NCI-H146 (cell line): Measurements from ENCODE around the gene DNAH9.

ENCODE experiments used
- DNase-seq: peaks from one replicate; lab custom pipeline; 2025; lab: John Stamatoyannopoulos, UW

Gene DNAH9

GRCh38 chr17:11651089-11651488, 52.8 kb downstream of the DNAH9 start:
- no peak for DNase-seq

GRCh38 chr17:11668618-11669017, 70.3 kb downstream of the DNAH9 start:
- DNase-seq: no peak

GRCh38 chr17:11671126-11671525, 72.9 kb downstream of the DNAH9 start:
- no peak for DNase-seq

DNA sequence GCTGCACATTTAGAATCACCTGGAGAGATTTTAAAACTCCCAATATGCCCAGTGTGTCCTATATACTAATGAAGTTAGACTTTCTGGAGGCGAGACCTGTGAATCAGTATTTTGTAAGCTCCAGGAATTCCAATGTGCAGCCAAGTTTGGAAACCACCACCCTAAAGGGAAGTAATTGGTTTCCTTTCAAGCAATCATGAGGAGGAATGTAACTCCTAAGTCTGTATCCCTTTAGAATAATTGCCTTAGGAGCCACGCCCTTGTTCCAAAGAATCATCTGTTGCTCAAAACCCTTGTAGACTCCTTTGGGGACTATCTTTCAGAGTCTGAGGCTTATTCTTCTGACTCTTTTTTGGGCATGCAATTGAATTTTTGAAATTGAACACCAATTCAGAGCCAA, 84.4 kb downstream of the DNAH9 start:
- DNase-seq: no peak

- DNase-seq: no peak
Measured at GRCh38 chr17:11690681-11691080, 92.4 kb downstream of the DNAH9 start.

DNA sequence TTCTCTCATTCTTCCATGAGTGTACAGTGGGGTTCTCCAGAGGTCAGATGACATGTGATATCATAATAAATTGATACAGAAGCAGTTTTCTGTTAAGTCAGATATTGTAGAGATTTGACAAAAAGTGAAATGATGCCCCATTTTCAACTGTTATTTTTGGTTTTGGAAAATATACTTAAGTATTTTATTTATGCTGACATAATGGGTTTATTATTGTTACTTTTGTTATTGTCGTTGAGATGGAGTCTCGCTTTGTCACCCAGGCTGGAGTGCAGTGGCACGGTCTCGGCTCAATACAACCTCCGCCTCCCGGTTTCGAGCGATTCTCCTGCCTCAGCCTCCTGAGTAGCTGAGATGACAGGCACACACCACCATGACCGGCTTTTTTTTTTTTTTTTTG, 94.4 kb downstream of the DNAH9 start:
- no peak for DNase-seq

DNA sequence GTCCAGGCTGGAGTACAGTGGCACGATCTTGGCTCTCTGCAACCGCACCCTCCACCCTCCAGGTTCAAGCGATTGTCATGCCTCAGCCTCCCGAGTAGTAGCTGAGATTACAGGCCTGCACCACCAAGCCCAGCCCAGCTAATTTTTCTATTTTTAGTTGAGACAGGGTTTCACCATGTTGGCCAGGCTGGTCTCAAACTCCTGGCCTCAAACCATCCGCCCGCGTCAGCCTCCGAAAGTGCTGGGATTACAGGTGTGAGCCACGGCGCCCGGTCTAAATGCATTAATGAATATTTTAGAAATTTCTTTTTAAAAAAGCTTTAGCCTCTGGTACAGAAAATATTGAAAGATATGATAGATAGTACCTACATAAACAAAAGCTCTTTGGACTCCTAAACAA, 95.0 kb downstream of the DNAH9 start:
- no peak for DNase-seq

GRCh38 chr17:11700668-11701067, 102.4 kb downstream of the DNAH9 start:
- no peak for DNase-seq

GRCh38 chr17:11701911-11702310, 103.6 kb downstream of the DNAH9 start:
- no peak for DNase-seq

DNA sequence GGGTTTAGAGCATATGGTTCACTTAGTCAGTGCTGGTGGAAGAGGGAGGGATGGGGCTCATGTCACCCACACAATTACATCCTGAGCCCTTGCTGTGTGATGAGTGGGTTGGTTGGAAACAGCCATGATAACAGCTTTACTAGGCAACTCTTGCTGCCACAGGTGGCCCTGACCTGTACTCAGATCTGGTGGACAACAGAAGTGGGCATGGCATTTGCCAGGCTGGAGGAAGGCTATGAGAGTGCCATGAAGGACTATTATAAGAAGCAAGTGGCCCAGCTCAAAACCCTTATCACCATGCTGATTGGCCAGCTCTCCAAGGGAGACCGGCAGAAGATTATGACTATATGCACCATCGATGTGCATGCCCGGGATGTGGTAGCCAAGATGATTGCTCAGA, 105.8 kb downstream of the DNAH9 start:
- DNase-seq: no peak

GRCh38 chr17:11705111-11705510, 106.8 kb downstream of the DNAH9 start:
- no peak for DNase-seq

GRCh38 chr17:11707586-11707985, 109.3 kb downstream of the DNAH9 start:
- DNase-seq: no peak

- no peak for DNase-seq
Measured at GRCh38 chr17:11712456-11712855, 114.2 kb downstream of the DNAH9 start.

DNA sequence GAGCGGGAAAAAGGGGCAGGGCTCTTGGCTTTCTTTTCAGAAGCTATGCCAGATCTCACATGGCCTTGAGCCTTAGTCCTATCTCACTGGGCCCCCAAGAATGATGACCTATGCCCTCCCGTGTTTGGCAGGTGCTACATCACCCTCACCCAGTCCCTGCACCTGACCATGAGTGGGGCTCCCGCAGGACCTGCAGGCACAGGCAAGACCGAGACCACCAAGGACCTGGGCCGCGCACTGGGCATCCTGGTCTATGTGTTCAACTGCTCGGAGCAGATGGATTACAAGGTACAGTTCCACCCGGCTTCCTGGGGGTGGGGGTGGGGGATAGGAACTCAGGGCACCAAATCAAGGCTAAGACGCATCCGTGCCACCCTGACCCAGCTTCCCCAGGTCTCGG, 120.9 kb downstream of the DNAH9 start:
- no peak for DNase-seq

GRCh38 chr17:11719856-11720255, 121.6 kb downstream of the DNAH9 start:
- DNase-seq: no peak

GRCh38 chr17:11720816-11721215, 122.5 kb downstream of the DNAH9 start:
- no peak for DNase-seq

DNA sequence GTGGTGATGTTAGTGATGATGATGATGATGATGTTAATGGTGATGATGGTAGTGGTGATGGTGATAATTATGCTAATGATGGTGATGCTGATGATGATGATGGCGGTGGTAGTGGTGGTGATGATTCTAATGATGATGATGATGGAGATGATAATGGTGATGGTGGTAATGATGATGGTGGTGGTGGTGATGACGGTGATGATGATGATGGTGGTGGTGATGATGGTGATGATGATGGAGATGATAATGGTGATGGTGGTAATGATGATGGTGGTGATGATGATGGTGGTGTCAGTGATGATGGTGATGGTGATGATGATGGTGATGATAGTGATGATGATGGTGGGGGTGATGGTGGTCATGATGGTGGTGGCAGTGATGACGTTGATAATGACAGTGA, 132.5 kb downstream of the DNAH9 start:
- no peak for DNase-seq

DNA sequence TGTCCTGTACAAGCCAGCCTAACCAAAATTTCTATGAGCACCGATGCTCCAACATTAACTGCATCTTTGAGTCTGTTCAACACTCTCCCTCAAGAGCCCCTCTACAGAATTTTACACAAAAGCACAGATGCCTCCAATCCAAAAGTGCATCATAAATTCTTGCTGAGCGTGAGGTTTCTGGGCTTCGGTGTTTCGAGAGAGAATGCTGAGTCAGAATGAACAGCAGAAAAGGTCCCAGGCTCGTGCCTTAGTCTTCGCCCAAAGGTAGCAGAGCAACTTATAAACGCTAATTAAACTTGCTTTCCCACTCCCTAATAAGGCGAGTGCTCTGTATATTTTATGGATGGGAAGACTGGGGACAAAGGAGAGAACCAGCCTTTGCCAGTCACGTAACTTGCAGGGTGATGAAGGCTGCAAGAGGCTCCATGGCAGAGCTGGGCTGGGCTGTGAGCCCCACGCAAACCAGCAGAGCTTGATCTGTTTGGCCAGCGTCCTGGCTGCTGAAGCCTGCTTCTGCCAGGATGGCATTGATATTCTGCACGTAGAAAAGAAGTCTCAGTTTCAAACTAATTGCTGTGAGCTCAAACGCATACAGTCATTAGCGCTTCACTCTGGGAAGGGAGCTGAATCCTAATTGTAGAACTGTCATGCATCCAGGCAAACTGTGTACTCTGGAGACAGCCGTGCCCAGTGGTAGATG, 138.5 kb downstream of the DNAH9 start:
- no peak for DNase-seq

GRCh38 chr17:11737313-11737679, 139.0 kb downstream of the DNAH9 start:
- DNase-seq: no peak

GRCh38 chr17:11738151-11738550, 139.9 kb downstream of the DNAH9 start:
- no peak for DNase-seq

- DNase-seq: no peak
Measured at GRCh38 chr17:11739351-11739750, 141.1 kb downstream of the DNAH9 start.

DNA sequence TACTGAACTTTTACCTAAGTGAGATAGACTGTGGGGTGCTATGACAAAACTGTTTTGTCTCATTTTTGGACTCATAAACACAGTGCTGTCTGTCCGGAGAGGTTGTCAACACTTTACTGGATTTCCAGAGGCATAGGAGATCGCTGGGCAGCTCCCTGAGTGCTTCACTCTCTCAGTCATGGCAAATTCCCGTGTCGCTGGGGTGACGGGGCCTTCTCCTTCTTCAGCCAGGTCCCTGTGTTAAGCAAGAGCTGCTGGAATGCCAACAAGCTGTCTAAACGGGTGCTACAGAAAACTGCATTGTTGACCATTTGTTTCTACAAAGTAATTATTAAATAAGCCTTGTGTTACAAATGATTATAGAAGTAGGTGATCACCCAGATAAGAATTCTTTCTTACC, 141.6 kb downstream of the DNAH9 start:
- no peak for DNase-seq

DNA sequence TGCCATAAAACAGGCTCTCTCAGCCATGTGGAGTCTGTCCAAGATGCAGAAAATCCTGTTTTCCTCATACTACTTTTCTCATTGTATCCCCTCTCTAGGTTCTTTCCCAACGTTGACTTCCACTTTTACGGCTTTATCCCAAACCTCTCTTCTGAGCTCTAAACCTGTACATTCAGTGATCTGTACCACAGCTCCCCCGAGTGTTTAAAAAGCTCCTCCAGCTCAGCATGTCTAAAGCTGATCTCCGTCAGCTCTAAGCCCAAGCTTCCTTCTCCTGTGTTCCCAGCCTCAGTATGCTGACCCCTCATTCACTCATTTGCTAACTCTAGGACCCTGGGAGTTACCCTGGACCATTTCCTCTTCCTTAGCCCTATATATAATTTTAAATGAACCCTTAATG, 144.6 kb downstream of the DNAH9 start:
- DNase-seq: no peak

DNA sequence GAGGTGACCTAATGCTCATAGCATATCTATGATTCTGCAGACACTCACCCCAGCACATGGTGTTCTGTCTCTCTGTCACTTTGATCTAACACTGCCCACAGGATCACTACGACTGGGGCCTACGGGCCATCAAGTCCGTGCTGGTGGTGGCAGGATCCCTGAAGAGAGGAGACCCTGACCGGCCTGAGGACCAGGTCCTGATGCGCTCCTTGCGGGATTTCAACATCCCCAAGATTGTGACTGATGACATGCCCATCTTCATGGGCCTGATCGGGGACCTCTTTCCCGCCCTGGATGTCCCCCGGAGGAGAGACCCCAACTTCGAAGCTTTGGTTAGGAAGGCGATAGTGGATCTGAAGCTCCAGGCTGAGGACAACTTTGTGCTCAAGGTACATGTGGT, 146.4 kb downstream of the DNAH9 start:
- no peak for DNase-seq

DNA sequence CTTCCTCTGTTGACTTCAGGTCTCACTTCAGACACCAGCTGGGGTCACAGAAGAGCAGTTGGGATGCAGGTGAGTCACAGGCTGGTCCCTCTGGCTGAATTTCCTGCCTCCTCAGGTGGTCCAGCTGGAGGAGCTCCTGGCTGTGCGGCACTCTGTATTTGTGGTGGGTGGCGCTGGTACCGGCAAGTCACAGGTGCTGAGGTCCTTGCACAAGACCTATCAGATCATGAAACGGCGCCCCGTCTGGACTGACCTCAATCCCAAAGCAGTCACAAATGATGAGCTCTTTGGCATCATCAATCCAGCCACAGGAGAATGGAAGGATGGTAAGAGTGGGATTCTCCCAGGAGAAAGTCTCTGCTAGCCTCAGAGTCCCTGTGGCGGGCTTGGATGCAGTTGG, 149.2 kb downstream of the DNAH9 start:
- no peak for DNase-seq
